SHP77 treated with DMSO at 0.1 percent for 48 hours (cell line): ENCODE results near the gene MYOF.
"Not testable (repeated sequence)": the region's sequence is repeated elsewhere in the genome, so short reads cannot be mapped to it uniquely, and the experiment has no call there.

Experiments used
- DNase-seq: peaks from one replicate; lab custom pipeline; 2025; lab: John Stamatoyannopoulos, UW

Gene MYOF

DNA sequence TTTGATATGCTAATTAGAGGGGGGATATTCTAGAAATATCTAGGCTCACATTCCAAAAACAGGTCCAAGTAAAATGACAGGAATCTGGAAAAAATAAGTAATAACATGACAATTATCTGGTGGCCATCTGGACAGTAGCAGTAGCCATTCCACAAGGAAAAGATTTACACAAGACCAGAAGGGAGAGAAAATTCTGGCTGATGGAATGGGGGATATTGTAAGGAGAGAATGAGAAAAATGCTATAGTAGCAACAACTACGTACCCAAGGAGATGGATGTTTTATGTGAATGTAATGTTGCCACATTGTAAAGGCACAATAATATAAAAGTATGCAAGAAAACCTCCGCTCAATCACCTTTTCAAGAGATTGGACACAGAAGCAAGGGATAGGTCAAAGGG lies 5.4 kb downstream of the MYOF start:
- no peak for DNase-seq

GRCh38 chr10:93475871-93476270 lies 6.3 kb downstream of the MYOF start:
- no peak for DNase-seq

DNA sequence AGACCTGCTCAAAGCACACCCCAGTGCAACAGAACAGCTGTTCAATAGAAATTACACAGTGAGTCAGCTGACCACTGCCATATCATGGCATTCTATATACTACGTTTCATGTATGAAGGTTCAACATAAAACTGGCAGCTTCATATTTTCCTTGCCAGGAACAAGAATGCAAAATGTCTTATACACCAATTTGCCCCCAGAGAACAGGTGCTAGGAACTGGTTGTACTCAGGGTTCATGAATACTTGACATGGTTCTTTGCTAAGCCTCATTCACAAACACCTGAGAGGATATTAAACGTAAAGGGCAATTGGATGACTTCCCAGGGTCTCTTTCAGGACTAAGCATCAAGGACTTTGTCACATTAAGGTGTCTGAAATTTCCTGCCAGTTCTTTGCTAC lies 6.9 kb downstream of the MYOF start:
- no peak for DNase-seq

DNA sequence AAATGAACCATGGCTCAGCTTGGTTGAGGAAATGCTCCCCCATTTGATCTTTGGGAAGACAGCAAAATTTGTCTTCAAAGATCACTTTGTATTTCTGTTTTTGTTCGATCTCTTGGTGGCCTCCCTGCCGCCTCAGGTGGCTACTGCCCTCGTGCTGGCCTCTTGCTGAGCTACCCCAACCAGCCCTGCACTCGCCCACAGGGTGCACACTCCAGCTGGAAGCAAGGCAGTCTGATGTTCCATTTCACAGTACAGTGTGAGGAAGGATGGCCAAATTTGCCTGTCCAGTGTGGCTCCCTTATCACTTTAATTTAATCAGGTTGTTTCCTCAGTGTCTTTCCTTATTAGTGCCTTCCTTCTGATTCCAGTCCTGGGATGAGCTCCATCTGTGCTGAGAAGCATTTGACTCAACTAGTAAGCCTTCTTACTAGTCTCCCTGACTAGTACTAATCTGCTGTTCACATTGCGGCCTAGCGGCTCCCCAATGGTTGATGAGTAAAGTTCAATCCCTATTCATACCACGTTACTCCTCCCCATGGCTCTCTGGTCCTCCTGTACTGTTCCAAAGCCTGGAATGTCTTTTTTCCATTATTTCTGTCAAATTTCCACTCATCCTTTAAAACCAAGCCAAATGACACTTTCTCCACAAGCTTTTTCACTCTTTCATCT lies 8.2 kb downstream of the MYOF start:
- DNase-seq: no peak

- DNase-seq: no peak
These were observed 9.0 kb downstream of the MYOF start for GRCh38 chr10:93473161-93473560.

DNA sequence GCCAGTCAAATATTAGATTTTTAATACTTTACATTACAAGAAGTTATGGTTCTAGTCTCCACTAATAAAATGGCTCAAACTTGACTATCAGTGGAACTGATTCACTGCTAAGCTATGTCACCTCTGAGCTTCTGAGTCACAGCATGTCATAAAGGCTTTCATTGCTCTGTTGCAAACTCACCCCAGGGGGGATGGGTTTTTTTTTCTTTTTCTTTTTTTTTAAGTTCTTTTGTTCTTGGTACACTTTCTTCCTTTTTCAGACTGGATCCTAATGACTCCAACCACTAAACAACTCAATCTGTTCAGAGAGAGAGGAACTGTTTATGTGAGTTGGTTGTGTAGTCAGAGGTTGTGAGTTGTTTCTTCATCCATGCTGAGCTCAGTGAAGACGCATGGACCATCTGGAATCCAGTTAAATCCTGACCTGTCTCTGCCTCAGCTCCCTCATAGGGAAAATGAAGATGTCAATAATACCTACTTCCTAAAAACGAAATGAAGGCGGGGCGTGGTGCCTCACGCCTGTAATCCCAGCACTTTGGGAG lies 11.0 kb downstream of the MYOF start:
- no peak for DNase-seq

GRCh38 chr10:93469454-93469853 lies 12.7 kb downstream of the MYOF start:
- no peak for DNase-seq

GRCh38 chr10:93468461-93469213 lies 13.5 kb downstream of the MYOF start:
- DNase-seq: no peak

GRCh38 chr10:93467635-93468034 lies 14.5 kb downstream of the MYOF start:
- not testable (repeated sequence) for DNase-seq

DNA sequence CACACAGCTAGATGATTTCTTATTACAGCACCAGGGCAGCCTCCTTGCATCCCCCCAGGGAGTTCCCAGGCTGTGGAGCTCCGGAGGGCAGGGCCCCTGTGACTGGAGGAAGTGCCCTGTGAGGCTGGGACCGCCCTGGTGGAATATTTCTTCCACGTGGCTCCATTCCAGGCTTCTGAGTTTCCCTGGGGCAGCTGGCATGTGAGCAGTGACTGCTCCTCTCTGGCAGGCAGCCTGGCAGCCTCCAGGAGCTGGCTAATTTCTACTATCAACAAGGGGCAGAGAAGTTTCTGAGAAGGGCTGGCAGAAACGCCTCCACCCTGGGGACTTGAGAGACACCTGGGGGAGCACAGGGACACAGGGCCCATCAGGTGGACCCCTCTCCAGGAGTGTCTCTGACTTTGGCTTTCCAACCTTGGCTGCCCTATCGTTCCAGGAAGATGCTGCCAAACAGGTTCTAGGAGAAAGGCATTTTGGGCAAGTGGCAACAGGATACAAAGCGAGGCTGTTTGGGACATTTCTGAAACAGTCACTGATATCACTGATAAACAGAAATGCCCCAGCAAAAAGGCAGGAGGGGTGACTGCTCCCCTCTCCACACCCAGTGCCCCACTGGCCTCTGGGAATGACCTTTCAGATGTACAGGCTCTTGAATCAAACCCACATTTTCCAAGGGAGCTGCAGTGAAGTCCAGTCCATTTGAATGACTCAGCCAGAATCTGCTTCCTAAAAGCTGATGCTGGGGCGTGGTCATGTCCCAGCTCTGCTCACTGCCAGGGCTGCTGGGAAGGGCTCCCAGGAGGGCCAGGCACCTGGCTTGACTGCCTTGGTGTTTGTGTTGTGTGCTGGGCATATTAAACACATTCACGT lies 16.1 kb downstream of the MYOF start:
- peak; percentile 68 for DNase-seq

DNA sequence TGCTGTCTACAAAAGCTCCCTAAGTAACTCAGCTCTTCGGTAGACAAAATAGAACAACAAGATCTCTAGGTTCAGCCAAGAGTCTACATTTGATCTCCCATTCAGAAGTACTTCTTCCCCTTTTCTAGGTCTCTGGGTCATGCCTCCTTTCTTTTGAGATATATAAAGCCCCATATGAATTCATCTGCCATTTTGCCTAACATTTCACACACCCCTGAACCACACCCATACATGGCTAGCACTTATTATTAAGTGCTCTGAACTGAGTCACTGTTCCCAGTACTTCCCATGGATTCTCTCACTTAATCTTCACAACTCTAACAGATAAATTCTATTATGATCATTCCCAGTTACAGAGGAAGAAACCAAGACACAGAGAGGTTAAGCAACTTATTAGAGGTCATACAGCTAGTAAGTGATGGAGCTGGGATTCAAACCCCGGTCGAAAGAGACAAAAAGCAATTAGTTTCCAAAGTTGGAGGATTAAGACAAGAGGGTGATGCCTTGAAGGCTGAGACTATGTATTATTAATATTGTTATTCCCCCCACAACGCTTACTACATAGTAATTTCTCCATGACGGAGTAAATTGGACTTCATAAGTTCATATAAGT lies 17.3 kb downstream of the MYOF start:
- no peak for DNase-seq

- DNase-seq: no peak
These were observed 18.2 kb downstream of the MYOF start for GRCh38 chr10:93463723-93464476.

DNA sequence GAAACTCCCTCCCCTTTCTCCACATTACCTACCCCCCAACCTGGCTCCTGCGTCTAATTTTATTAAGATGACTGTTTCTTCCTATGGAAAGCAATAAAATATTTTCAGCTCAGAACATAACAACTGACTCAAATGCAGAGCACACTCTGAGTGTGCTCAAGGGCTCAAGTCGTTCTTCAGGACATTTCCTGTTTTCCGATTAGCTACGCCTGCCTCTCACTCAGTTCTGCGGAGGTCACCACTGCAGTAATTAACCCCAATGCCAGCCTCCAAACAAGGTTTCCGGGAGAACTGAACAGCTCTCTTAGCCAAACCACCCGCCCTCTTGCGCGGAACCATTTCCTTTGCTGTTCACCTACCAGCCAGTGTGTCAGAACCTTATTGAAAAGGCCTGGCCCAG lies 19.3 kb downstream of the MYOF start:
- no peak for DNase-seq

DNA sequence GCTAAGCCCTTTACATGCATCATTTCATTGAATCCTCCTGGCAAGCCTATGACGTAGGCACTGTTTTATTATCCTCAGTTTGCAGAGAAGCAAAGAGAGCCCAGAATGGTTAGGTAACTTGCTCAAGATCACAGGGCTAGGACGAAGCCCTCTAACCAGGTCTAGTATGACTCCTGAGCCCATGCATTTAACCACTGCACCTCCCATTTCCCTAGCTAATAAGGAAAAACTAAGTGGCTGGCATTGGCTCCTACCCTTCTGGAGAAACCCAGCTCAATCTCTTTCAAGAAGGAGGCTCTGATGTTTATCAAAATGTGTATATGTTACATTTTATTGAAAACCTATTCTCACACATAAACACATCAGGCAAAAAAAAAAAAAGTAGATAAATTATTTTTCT lies 19.8 kb downstream of the MYOF start:
- no peak for DNase-seq

GRCh38 chr10:93461807-93462178 lies 20.3 kb downstream of the MYOF start:
- DNase-seq: peak; percentile 76

GRCh38 chr10:93461109-93461806 lies 20.9 kb downstream of the MYOF start:
- DNase-seq: no peak

DNA sequence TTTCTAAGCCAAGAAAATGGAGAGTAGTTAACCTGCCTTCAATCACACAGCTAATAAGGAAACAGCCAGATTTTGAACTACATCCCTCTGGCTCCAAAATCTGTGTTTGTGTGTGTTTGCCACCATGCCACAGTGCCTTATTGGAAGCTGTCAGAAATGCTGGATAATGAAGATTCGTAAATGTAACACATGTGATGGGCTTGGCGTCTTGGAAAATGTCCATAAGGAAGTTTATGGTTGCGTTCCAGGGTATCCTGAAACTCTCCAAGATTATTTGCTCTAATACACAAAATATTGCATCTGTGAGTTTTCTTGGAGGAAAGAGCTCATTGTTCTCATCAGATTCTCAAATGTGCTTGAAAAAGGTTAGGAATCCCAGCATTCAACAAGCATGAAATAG lies 22.7 kb downstream of the MYOF start:
- no peak for DNase-seq

DNA sequence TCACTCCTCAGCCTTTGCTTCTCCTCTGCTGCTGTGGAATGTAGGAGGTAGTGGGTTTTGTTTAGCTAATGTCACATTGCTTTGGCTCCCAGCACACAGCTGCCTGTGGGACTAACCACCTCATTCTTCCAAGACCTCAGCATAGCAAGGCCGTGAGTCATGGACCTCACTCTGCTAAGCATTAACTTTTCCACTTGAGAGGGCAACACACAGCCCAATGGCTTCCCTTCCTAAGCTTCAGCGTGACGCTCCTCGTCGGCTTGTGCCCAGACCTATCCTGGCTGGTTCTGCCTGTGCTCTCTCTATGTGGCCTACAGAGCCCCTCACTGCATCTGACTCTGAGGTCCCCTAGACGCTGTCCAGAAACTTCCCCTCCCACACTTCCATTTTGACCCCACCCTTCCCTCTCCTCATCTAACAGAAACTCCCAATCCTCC lies 23.3 kb downstream of the MYOF start:
- no peak for DNase-seq

GRCh38 chr10:93457511-93457910 lies 24.6 kb downstream of the MYOF start:
- DNase-seq: no peak

- DNase-seq: no peak
These were observed 25.7 kb downstream of the MYOF start for GRCh38 chr10:93456480-93456879.

GRCh38 chr10:93454736-93455135 lies 27.4 kb downstream of the MYOF start:
- no peak for DNase-seq
